Upper lobe of right lung (tissue), 1 donor: ENCODE measurements around the gene GOPC. TPM values are rescaled to one million over a fixed set of nuclear protein-coding genes. Genes with fewer than 3 reads are reported as not detected.

ENCODE experiments used
- ATAC-seq: fragments of 200-7000 bp; cut with Tn5 transposase; one replicate; pipeline ENCODE4 v1.9.1; 2020; ENCODE audit warnings: mild to moderate bottlenecking, moderate library complexity
- DNase-seq: peaks from one replicate; pipeline ENCODE4 v3.0.0-alpha.2; 2020
- H3K27ac ChIP-seq: fragments of 200-600 bp; one replicate; pipeline ENCODE4 v1.8.0; 2022
- H3K27me3 ChIP-seq: fragments of 200-600 bp; one replicate; pipeline ENCODE4 v1.8.0; 2022; ENCODE audit warnings: mild to moderate bottlenecking
- H3K36me3 ChIP-seq: fragments of 200-600 bp; one replicate; pipeline ENCODE4 v1.8.0; 2022
- H3K4me1 ChIP-seq: fragments of 200-600 bp; one replicate; pipeline ENCODE4 v1.8.0; 2022
- H3K4me3 ChIP-seq: fragments of 200-600 bp; one replicate; pipeline ENCODE4 v1.8.0; 2022; ENCODE audit warnings: mild to moderate bottlenecking
- H3K9me3 ChIP-seq: fragments of 200-600 bp; one replicate; pipeline ENCODE4 v1.8.0; 2022
- CTCF ChIP-seq: fragments of 200-600 bp; IDR thresholded peaks from one replicate; pipeline ENCODE4 v1.8.0; 2022; ENCODE audit warnings: antibody characterized with exemption
- intact Hi-C: fragments of 100-400 bp; cut with DNase I; formaldehyde crosslinking; loops from one replicate; pipeline ENCODE4 v1.11.0; 2022
- total RNA-seq: library from RNA; stranded (reverse); fragmentation: NEBNext Ultra II Directional; extraction: Animal tissue kit (Norgen Biotek cat#: 25700); gene quantifications from one replicate; pipeline ENCODE4 v1.2.1, GENCODE V29; 2021
- donor health status: DM: no; HTN: yes; CAD: no; lungs with severe emphysema.

Gene GOPC
- total RNA-seq, 1 donor from 2014 or later, result 21.5 TPM

GRCh38 chr6:117515326-117515725, 87.0 kb downstream of the GOPC start:
- no peaks in the 10 kb centered on the region for H3K27me3 ChIP-seq
- ATAC-seq (no peak), DNase-seq (no peak)
- intact Hi-C loops, result no loop called here
- H3K9me3 ChIP-seq, result no peaks in the 10 kb centered on the region
- no peak overlapping the region for H3K27ac ChIP-seq
- no peaks in the 10 kb centered on the region for H3K4me1 ChIP-seq
- H3K36me3 ChIP-seq, result peaks cover 3% of the 10 kb centered on the region
- no peak for TF ChIP-seq CTCF
- no peak overlapping the region for H3K4me3 ChIP-seq

GRCh38 chr6:117514655-117515054, 87.7 kb downstream of the GOPC start:
- Histone ChIP-seq H3K27ac (no peak overlapping the region), H3K36me3 (no peaks in the 10 kb centered on the region), H3K4me3 (no peak overlapping the region), H3K4me1 (no peaks in the 10 kb centered on the region), H3K27me3 (no peaks in the 10 kb centered on the region), H3K9me3 (no peaks in the 10 kb centered on the region)
- TF ChIP-seq CTCF, result no peak
- intact Hi-C loops, result no loop called here
- ATAC-seq (no peak), DNase-seq (no peak)

GRCh38 chr6:117513778-117514365, 88.4 kb downstream of the GOPC start:
- no peak overlapping the region for H3K4me3 ChIP-seq
- intact Hi-C loops, result no loop called here

GRCh38 chr6:117512987-117513573, 89.2 kb downstream of the GOPC start:
- TF ChIP-seq CTCF, result no peak
- H3K4me1 ChIP-seq, result no peaks in the 10 kb centered on the region
- no peaks in the 10 kb centered on the region for H3K27me3 ChIP-seq
- no peak overlapping the region for H3K27ac ChIP-seq
- intact Hi-C loops, result no loop called here
- no peaks in the 10 kb centered on the region for H3K9me3 ChIP-seq
- H3K4me3 ChIP-seq, result no peak overlapping the region
- DNase-seq (no peak), ATAC-seq (no peak)
- H3K36me3 ChIP-seq, result no peaks in the 10 kb centered on the region

More at GRCh38 chr6:117513778-117514365, 88.4 kb downstream of the GOPC start:
- no peaks in the 10 kb centered on the region for H3K27me3 ChIP-seq
- no peaks in the 10 kb centered on the region for H3K4me1 ChIP-seq
- H3K9me3 ChIP-seq, result no peaks in the 10 kb centered on the region
- no peak for TF ChIP-seq CTCF
- no peaks in the 10 kb centered on the region for H3K36me3 ChIP-seq
- no peak overlapping the region for H3K27ac ChIP-seq
- DNase-seq, result no peak
- no peak for ATAC-seq

- Histone ChIP-seq H3K9me3 (no peaks in the 10 kb centered on the region), H3K4me1 (no peaks in the 10 kb centered on the region), H3K4me3 (no peak overlapping the region), H3K27ac (no peak overlapping the region), H3K36me3 (no peaks in the 10 kb centered on the region), H3K27me3 (no peaks in the 10 kb centered on the region)
- intact Hi-C loops, result no loop called here
- TF ChIP-seq CTCF, result no peak
- ATAC-seq (peak; percentile 60), DNase-seq (no peak)
These were observed 90.1 kb downstream of the GOPC start for GRCh38 chr6:117512056-117512828.

Other genes with a start within 250 kb of the GOPC start
- 163 TPM for gene ROS1, start 176.6 kb downstream of the GOPC start, total RNA-seq
- 19.5 TPM for gene DCBLD1, start 119.8 kb downstream of the GOPC start, total RNA-seq
- 43.4 TPM for gene NUS1, start 73.0 kb upstream of the GOPC start, total RNA-seq